HepG2 (cell line): ENCODE results near the gene TDP2. TPM values are rescaled to one million over a fixed set of nuclear protein-coding genes. Genes with fewer than 3 reads are reported as not detected.
"Not testable (repeated sequence)": the region's sequence is repeated elsewhere in the genome, so short reads cannot be mapped to it uniquely, and the experiment has no call there.

ENCODE experiments used
- ATAC-seq: fragments of 200-7000 bp; cut with Tn5 transposase; 3 replicates; pipeline ENCODE4 v1.9.1; 2020; ENCODE audit warnings: mild to moderate bottlenecking, moderate library complexity
- BruUV-seq: library from RNA; stranded (reverse); fragments of 400-500 nt; replicated peaks from 2 replicates; lab custom pipeline; 2021; lab: Mats Ljungman, UMichigan
- CTCF ChIA-PET: fragments of 300-600 bp; formaldehyde crosslinking; extraction: SDS; loops from one replicate; lab custom pipeline; 2021; ENCODE audit warnings: low total read pairs, inconsistent platforms, low intra/inter-chr PET ratio; lab: Yijun Ruan, JAX
- POLR2A ChIA-PET: fragments of 350-600 bp; sonication (Branson Sonifier 250); formaldehyde crosslinking; loops from one replicate; lab custom pipeline; 2020; ENCODE audit warnings: antibody characterized with exemption, inconsistent platforms; lab: Yijun Ruan, JAX
- DNase-seq: peaks from one replicate; pipeline ENCODE4 v3.0.0-alpha.2; 2015; ENCODE audit warnings: low spot score
- FAIRE-seq: peaks from 3 replicates; lab custom pipeline; 2011; peaks lifted over from hg19 to GRCh38; lab: Jason Lieb, UNC
- H2AFZ ChIP-seq: one replicate; pipeline ENCODE4 v1.6.1; 2011; ENCODE audit warnings: low read length, inconsistent platforms
- H3K27ac ChIP-seq: fragments of 300-600 bp; 3 replicates; pipeline ENCODE4 v1.8.0; 2011; ENCODE audit warnings: mixed run types, mild to moderate bottlenecking, mixed read lengths, low read length, inconsistent platforms; ENCODE audit not compliant: insufficient read depth; ENCODE audit errors: extremely low read length
- H3K27me3 ChIP-seq, 2 experiments: fragments of 200-600 bp in 1 of 2; 2 replicates in 1 of 2; 3 replicates in 1 of 2; pipeline versions ENCODE4 v1.6.0 to v1.8.0; 2011; ENCODE audit warnings: low read length in 2 of 2, mild to moderate bottlenecking in 2 of 2, moderate library complexity in 2 of 2, inconsistent platforms in 1 of 2; ENCODE audit not compliant: insufficient read depth in 2 of 2, control insufficient read depth in 1 of 2
- H3K36me3 ChIP-seq, 2 experiments: fragments of 200-600 bp in 1 of 2; replicated peaks in 1 of 2; 2 replicates in 1 of 2; 3 replicates in 1 of 2; pipeline versions ENCODE4 v1.5.1 to v1.8.0; 2011; ENCODE audit warnings: low read length in 2 of 2, inconsistent platforms in 1 of 2; ENCODE audit not compliant: insufficient read depth in 2 of 2, control insufficient read depth in 1 of 2
- H3K4me1 ChIP-seq: 2 replicates; pipeline ENCODE4 v1.5.1; 2012; ENCODE audit warnings: low read length, inconsistent platforms; ENCODE audit not compliant: insufficient read depth
- H3K4me2 ChIP-seq: 2 replicates; pipeline ENCODE4 v1.6.0; 2011; ENCODE audit warnings: low read depth, low read length, inconsistent platforms
- H3K4me3 ChIP-seq, 3 experiments: fragments of 200-600 bp in 1 of 3; sonication (generic), shearing (Covaris generic) in 1 of 3; replicated peaks in 1 of 3; 2 replicates each; pipeline ENCODE4 v1.5.1; 2011 to 2016; ENCODE audit warnings: low read length in 3 of 3, inconsistent platforms in 2 of 3, low read depth in 2 of 3, mild to moderate bottlenecking in 2 of 3, control low read depth in 1 of 3, mixed read lengths in 1 of 3; ENCODE audit not compliant: insufficient read depth in 1 of 3
- H3K79me2 ChIP-seq: one replicate; pipeline ENCODE4 v1.6.1; 2011; ENCODE audit warnings: low read length, inconsistent platforms; ENCODE audit not compliant: insufficient read depth
- H3K9ac ChIP-seq: 2 replicates; pipeline ENCODE4 v1.6.0; 2011; ENCODE audit warnings: mild to moderate bottlenecking, low read depth, low read length, inconsistent platforms; ENCODE audit not compliant: insufficient read depth
- H3K9me3 ChIP-seq: 2 replicates; pipeline ENCODE4 v1.5.1; 2012; ENCODE audit warnings: mild to moderate bottlenecking, low read length
- H4K20me1 ChIP-seq: 2 replicates; pipeline ENCODE4 v1.6.0; 2011; ENCODE audit warnings: inconsistent platforms, mild to moderate bottlenecking, low read length, moderate library complexity; ENCODE audit not compliant: insufficient read depth
- GFI1 ChIP-seq: sonication (generic); formaldehyde crosslinking; IDR thresholded peaks from 2 replicates; pipeline ENCODE4 v1.5.0; 2020; ENCODE audit warnings: missing genetic modification reagents, mild to moderate bottlenecking, borderline replicate concordance
- LRRFIP1 ChIP-seq: sonication (generic); formaldehyde crosslinking; conservative IDR thresholded peaks from 2 replicates; pipeline ENCODE4 v1.4.0; 2020; ENCODE audit warnings: missing genetic modification reagents
- MTA1 ChIP-seq: sonication (generic); formaldehyde crosslinking; IDR thresholded peaks from 2 replicates; pipeline ENCODE4 v1.4.0; 2020; ENCODE audit warnings: missing genetic modification reagents, mild to moderate bottlenecking, borderline replicate concordance
- NFYC ChIP-seq: IDR thresholded peaks from 2 replicates; pipeline ENCODE4 v1.6.1; 2016; ENCODE audit warnings: missing genetic modification reagents, missing compliant biosample characterization
- SNRNP70 ChIP-seq: fragments of 200-400 bp; formaldehyde crosslinking; IDR thresholded peaks from 2 replicates; pipeline ENCODE4 v1.6.1; 2017; ENCODE audit warnings: mild to moderate bottlenecking, low read depth, low read length, moderate library complexity
- ZNF652 ChIP-seq: IDR thresholded peaks from 2 replicates; pipeline ENCODE4 v1.6.1; 2016; ENCODE audit warnings: low read depth, borderline replicate concordance
- WGBS: methylation state at CpG from one replicate; pipeline ENCODE4 v1.1.6; 2017; ENCODE audit warnings: low lambda C conversion rate; 5-methylcytosine and 5-hydroxymethylcytosine counted together
- in situ Hi-C: cut with HindIII; loops from 2 replicates; pipeline ENCODE4 v1.10.0; 2017; ENCODE audit warnings: low pct_unique_long_range_greater_than_20kb; ENCODE audit not compliant: extremely low pct_ligation_motif_present
- intact Hi-C: fragments of 100-400 bp; cut with micrococcal nuclease; formaldehyde crosslinking; loops from one replicate; pipeline ENCODE4 v1.10.0; 2022; ENCODE audit not compliant: unreplicated experiment
- polyA plus RNA-seq, 8 experiments: library from polyadenylated mRNA; depleted of rRNA in 3 of 8; stranded (reverse) in 7 of 8; unstranded in 1 of 8; fragments of >200 nt; fragmentation: Illumina TruSeq in 4 of 8; extraction: Trizol in 4 of 8; gene quantifications; 2 replicates each; pipeline versions ENCODE4 v1.2.1 to v1.2.3, GENCODE V29; 2011 to 2016; ENCODE audit warnings: low read depth in 4 of 8, missing spikeins in 1 of 8, mixed read lengths in 1 of 8; ENCODE audit not compliant: insufficient read depth in 1 of 8
- total RNA-seq, 5 experiments: library from RNA; depleted of rRNA; stranded (reverse); fragments of >200 nt; fragmentation: Illumina TruSeq; extraction: Trizol; gene quantifications; 2 replicates each; pipeline ENCODE4 v1.2.3, GENCODE V29; 2016; ENCODE audit warnings: low read depth in 1 of 5
- TF ChIP-seq, protein P1 (sequence below), 2 experiments: sonication (generic) in 1 of 2; formaldehyde crosslinking in 1 of 2; IDR thresholded peaks; 2 replicates each; pipeline versions ENCODE4 v1.6.1 to v1.9.0; 2014 to 2022; ENCODE audit warnings: antibody characterized with exemption in 1 of 2, borderline replicate concordance in 1 of 2, inconsistent platforms in 1 of 2, low read depth in 1 of 2, missing genetic modification reagents in 1 of 2
- TF ChIP-seq, protein P2 (sequence below): IDR thresholded peaks from 2 replicates; pipeline ENCODE4 v1.6.1; 2012; ENCODE audit warnings: inconsistent platforms

The TDP2 gene
- total and polyA plus RNA-seq, 2 of the 13 experiments (the other 11 are each of a cell fraction or from before 2014, with no cell fraction given): 30.5 to 42.6 TPM

DNA sequence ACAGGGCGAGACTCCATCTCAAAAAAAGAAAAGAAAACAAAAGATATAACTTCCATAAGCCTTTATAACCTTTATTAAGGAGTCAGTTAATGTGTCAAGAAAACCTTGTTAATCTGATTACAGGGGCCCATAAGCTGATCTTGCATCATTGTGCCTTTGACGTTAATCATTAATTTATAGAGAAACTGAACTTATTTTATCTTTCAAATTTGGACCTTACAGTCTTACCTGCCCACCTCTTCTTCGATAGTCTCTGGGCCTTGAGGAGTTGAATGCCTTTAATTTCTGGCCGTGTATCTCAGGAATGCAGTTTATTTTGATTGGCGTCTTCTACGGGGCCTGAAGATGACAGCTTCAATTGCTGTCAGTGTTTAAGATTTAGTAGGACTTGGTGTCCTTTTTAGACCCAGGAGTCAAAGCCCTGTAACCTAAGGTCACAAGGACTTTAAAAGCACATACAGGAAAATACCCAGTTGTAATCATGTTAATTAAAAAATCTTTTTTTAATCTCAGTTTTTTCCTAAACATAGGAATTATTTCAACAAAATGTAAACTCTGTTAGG lies 6.0 kb upstream of the TDP2 start (continued):
- TF ChIP-seq LRRFIP1 (CRISPR knock-in tag): no peak
- TF ChIP-seq ZNF652 (CRISPR knock-in tag): no peak
- TF ChIP-seq NFYC (CRISPR knock-in tag): no peak
- TF ChIP-seq, protein P1, sequence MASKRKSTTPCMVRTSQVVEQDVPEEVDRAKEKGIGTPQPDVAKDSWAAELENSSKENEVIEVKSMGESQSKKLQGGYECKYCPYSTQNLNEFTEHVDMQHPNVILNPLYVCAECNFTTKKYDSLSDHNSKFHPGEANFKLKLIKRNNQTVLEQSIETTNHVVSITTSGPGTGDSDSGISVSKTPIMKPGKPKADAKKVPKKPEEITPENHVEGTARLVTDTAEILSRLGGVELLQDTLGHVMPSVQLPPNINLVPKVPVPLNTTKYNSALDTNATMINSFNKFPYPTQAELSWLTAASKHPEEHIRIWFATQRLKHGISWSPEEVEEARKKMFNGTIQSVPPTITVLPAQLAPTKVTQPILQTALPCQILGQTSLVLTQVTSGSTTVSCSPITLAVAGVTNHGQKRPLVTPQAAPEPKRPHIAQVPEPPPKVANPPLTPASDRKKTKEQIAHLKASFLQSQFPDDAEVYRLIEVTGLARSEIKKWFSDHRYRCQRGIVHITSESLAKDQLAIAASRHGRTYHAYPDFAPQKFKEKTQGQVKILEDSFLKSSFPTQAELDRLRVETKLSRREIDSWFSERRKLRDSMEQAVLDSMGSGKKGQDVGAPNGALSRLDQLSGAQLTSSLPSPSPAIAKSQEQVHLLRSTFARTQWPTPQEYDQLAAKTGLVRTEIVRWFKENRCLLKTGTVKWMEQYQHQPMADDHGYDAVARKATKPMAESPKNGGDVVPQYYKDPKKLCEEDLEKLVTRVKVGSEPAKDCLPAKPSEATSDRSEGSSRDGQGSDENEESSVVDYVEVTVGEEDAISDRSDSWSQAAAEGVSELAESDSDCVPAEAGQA (IDR thresholded peaks at IDR 0.05; ENCODE audit: low read depth): no peak
- TF ChIP-seq, protein P1 (CRISPR knock-in tag; IDR thresholded peaks at IDR 0.05; ENCODE audit: borderline replicate concordance): no peak
- TF ChIP-seq SNRNP70: no peak
- TF ChIP-seq, protein P2, sequence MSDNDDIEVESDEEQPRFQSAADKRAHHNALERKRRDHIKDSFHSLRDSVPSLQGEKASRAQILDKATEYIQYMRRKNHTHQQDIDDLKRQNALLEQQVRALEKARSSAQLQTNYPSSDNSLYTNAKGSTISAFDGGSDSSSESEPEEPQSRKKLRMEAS: no peak
- no peak for TF ChIP-seq MTA1 (CRISPR knock-in tag)
- no peak for TF ChIP-seq GFI1 (CRISPR knock-in tag)

GRCh38 chr6:24671077-24671476 lies 4.4 kb upstream of the TDP2 start:
- not testable (repeated sequence) for FAIRE-seq
- peaks cover 18% of the 10 kb centered on the region for H3K4me1 ChIP-seq

More at GRCh38 chr6:24671077-24671476, 4.4 kb upstream of the TDP2 start:
- H3K9ac ChIP-seq, POLR2A ChIA-PET, H3K27me3 ChIP-seq, ATAC-seq, CTCF ChIA-PET, H4K20me1 ChIP-seq, BruUV-seq, H3K36me3 ChIP-seq, H3K4me2 ChIP-seq, in situ Hi-C loops, H2AFZ ChIP-seq, H3K4me3 ChIP-seq, H3K27ac ChIP-seq, intact Hi-C loops, DNase-seq, H3K79me2 ChIP-seq: not testable (repeated sequence)
- 84% methylated on average over 4 of the region's 4 CpGs for WGBS
- peaks cover 36% of the 10 kb centered on the region for H3K9me3 ChIP-seq
